T-cell (primary cell): ENCODE results near the gene A2M. TPM values are rescaled to one million over a fixed set of nuclear protein-coding genes. Genes with fewer than 3 reads are reported as not detected.

Source experiments
- ATAC-seq, 4 experiments: fragments of 200-7000 bp in 3 of 4; fragments of 150-1000 bp in 1 of 4; cut with Tn5 transposase; replicated peaks in 1 of 4; 1 replicate in 3 of 4; 2 replicates in 1 of 4; pipeline ENCODE4 v1.10.0; 2021; ENCODE audit warnings: moderate library complexity in 3 of 4, mild to moderate bottlenecking in 2 of 4, moderate number of reproducible peaks in 1 of 4
- CTCF ChIA-PET, 2 donors: fragments of 300-600 bp; sonication (Branson Sonifier 250); formaldehyde crosslinking; loops; one replicate each; lab custom pipeline; 2022; ENCODE audit warnings: antibody characterized with exemption in 2 of 2; lab: Charles Lee
- POLR2A ChIA-PET, 2 donors: fragments of 300-600 bp; sonication (Branson Sonifier 250); formaldehyde crosslinking; loops; one replicate each; lab custom pipeline; 2022; ENCODE audit warnings: antibody characterized with exemption in 2 of 2; lab: Charles Lee
- DNase-seq, 35 experiments: peaks; one replicate each; pipeline versions ENCODE4 v3.0.0 to v3.0.0-alpha.2; 2013 to 2023
- H3K27ac ChIP-seq: one replicate; pipeline ENCODE4 v1.5.1; 2013; ENCODE audit warnings: low read length
- H3K27me3 ChIP-seq, 2 experiments: replicated peaks in 1 of 2; 1 replicate in 1 of 2; 2 replicates in 1 of 2; pipeline versions ENCODE4 v1.6.1 to v1.7.0; 2013; ENCODE audit warnings: low read length in 1 of 2, mixed read lengths in 1 of 2; ENCODE audit not compliant: control insufficient read depth in 2 of 2, insufficient read depth in 2 of 2; ENCODE audit errors: extremely low read depth in 1 of 2
- H3K36me3 ChIP-seq, 2 donors: 1 replicate in 1 of 2; 2 replicates in 1 of 2; pipeline versions ENCODE4 v1.6.1 to v1.7.0; 2013; ENCODE audit warnings: low read length in 1 of 2; ENCODE audit not compliant: control insufficient read depth in 2 of 2, insufficient read depth in 1 of 2; ENCODE audit errors: extremely low read depth in 1 of 2
- H3K4me1 ChIP-seq, 2 experiments: 1 replicate in 1 of 2; 2 replicates in 1 of 2; pipeline versions ENCODE4 v1.6.1 to v1.7.0; 2013; ENCODE audit warnings: low read length in 2 of 2, mixed read lengths in 1 of 2; ENCODE audit not compliant: insufficient read depth in 2 of 2, control insufficient read depth in 1 of 2; ENCODE audit errors: extremely low read depth in 1 of 2
- H3K4me3 ChIP-seq, 2 donors: 1 replicate in 1 of 2; 2 replicates in 1 of 2; pipeline versions ENCODE4 v1.5.1 to v1.7.0; 2013; ENCODE audit warnings: mild to moderate bottlenecking in 2 of 2, low read length in 1 of 2, moderate library complexity in 1 of 2; ENCODE audit not compliant: control insufficient read depth in 1 of 2; ENCODE audit errors: extremely low read depth in 1 of 2
- H3K9me3 ChIP-seq: 2 replicates; pipeline ENCODE4 v1.7.0; 2013
- H3K27ac Mint-ChIP-seq, 2 donors: one replicate each; pipeline ENCODE4 v1.8.0; 2020 to 2021; ENCODE audit warnings: mild to moderate bottlenecking in 2 of 2, mixed read lengths in 2 of 2
- H3K27me3 Mint-ChIP-seq, 2 donors: one replicate each; pipeline ENCODE4 v1.8.0; 2021 to 2022; ENCODE audit warnings: mixed read lengths in 2 of 2
- H3K36me3 Mint-ChIP-seq: one replicate; pipeline ENCODE4 v1.8.0; 2021; ENCODE audit warnings: mixed read lengths
- H3K4me1 Mint-ChIP-seq, 3 donors: one replicate each; pipeline ENCODE4 v1.8.0; 2020 to 2022; ENCODE audit warnings: mixed read lengths in 3 of 3, mild to moderate bottlenecking in 1 of 3
- H3K4me3 Mint-ChIP-seq, 3 donors: one replicate each; pipeline ENCODE4 v1.8.0; 2020 to 2022; ENCODE audit warnings: mild to moderate bottlenecking in 3 of 3, mixed read lengths in 3 of 3, moderate library complexity in 3 of 3
- H3K9me3 Mint-ChIP-seq, 3 donors: one replicate each; pipeline ENCODE4 v1.8.0; 2020 to 2022; ENCODE audit warnings: mixed read lengths in 3 of 3
- WGBS: methylation state at CpG from one replicate; pipeline ENCODE4 v1.1.5; 2013; ENCODE audit warnings: missing lambda C conversion rate; ENCODE audit not compliant: insufficient coverage; 5-methylcytosine and 5-hydroxymethylcytosine counted together
- total RNA-seq, 35 experiments: library from RNA in 6 of 35; stranded (reverse) in 6 of 35; fragments of 120-200 nt in 1 of 35; gene quantifications; one replicate each; pipeline versions ENCODE4 v1.2.1 to v1.2.4 and lab custom pipeline; 2013 to 2026

A2M gene
- 1 to 10 TPM in 3 of 5 donors, not detected in 2; 3.9 to 6.5 (median 4.9) TPM for total RNA-seq
- total RNA-seq (2013): 0.53 TPM
- 0 to 11.2 (median 0.09) reads per million in 29 experiments for total RNA-seq (lab: John Stamatoyannopoulos, UW)

- POLR2A ChIA-PET: no interaction called here
- Histone ChIP-seq H3K9me3 (no peaks in the 10 kb centered on the region), H3K27ac (no peak within 1 kb of the TSS), H3K36me3 (peaks cover 0 to 20% of the 10 kb centered on the region in 2 donors), H3K4me3 (no peak within 1 kb of the TSS), H3K27me3 (no peaks in the 10 kb centered on the region), H3K4me1 (peaks cover 2 to 5% of the 10 kb centered on the region in 2 experiments)
- no peak within 1 kb of the TSS for H3K4me3 Mint-ChIP-seq
- WGBS: 100% methylated on average over 4 of the region's 9 CpGs
- peaks cover 0 to 3% of the 10 kb centered on the region in 2 donors for H3K27me3 Mint-ChIP-seq
- H3K9me3 Mint-ChIP-seq: no peaks in the 10 kb centered on the region
- H3K27ac Mint-ChIP-seq: peak within 1 kb of the TSS; percentile 58 to 71
- DNase-seq (no peak), ATAC-seq (no peak)
- peaks cover 16 to 34% (median 22%) of the 10 kb centered on the region in 3 donors for H3K4me1 Mint-ChIP-seq
- CTCF ChIA-PET: interaction anchor here in 1 of 2 donors (0.9 kb wide), 1 partner anchor 25 kb away, joined by 3 read pairs; no protein-coding TSS in a partner anchor
- H3K36me3 Mint-ChIP-seq: peaks cover 34% of the 10 kb centered on the region
Observed at GRCh38 chr12:9115731-9116559, at the start of gene A2M. A2M (minus strand) TSS chr12:9115919; CDS start chr12:9115849, 70 bp downstream.

- Mint-ChIP-seq H3K4me1 (no peaks in the 10 kb centered on the region), H3K9me3 (no peaks in the 10 kb centered on the region), H3K4me3 (no peak overlapping the region), H3K27ac (no peak overlapping the region), H3K36me3 (peaks cover 63% of the 10 kb centered on the region), H3K27me3 (no peaks in the 10 kb centered on the region)
- 85% methylated on average over 3 of the region's 5 CpGs for WGBS
- no peak overlapping the region for H3K27ac ChIP-seq
- H3K36me3 ChIP-seq: peaks cover 0 to 8% of the 10 kb centered on the region in 2 donors
- ATAC-seq: no peak
- H3K27me3 ChIP-seq: no peaks in the 10 kb centered on the region
- DNase-seq: no peak
- ChIA-PET POLR2A (no interaction called here), CTCF (no interaction called here)
- H3K9me3 ChIP-seq: no peaks in the 10 kb centered on the region
- no peak overlapping the region for H3K4me3 ChIP-seq
- no peaks in the 10 kb centered on the region for H3K4me1 ChIP-seq
Observed at GRCh38 chr12:9163392-9163791, 47.7 kb upstream of the A2M start.

DNA sequence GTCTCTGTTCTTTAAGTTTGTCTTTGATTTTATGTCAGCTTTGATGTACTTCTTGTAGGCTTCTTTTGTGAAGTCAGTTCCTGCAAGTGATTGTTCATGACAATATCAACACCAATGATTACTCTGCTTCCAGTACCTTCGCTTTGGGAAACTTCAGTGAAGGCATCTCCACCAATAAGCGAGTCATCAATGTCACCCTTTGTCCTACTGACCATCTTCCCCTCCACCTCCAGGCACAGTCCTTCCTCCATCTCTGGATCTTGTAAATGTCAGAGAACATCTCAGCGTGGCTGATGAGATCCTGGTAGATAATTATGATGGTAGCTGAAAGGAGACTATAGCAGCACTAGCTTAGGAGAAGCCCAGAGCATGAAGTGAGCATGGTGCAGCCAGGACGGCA is 40.4 kb upstream of the A2M start:
- Mint-ChIP-seq H3K4me3 (no peak overlapping the region), H3K36me3 (peaks cover 72% of the 10 kb centered on the region), H3K9me3 (no peaks in the 10 kb centered on the region), H3K4me1 (peaks cover 0 to 2% (median 0%) of the 10 kb centered on the region in 3 donors), H3K27me3 (no peaks in the 10 kb centered on the region), H3K27ac (no peak overlapping the region)
- DNase-seq: no peak
- Histone ChIP-seq H3K27ac (no peak overlapping the region), H3K27me3 (no peaks in the 10 kb centered on the region), H3K4me3 (no peak overlapping the region), H3K4me1 (peaks cover 0 to 4% of the 10 kb centered on the region in 2 experiments), H3K9me3 (no peaks in the 10 kb centered on the region), H3K36me3 (peaks cover 0 to 12% of the 10 kb centered on the region in 2 donors)
- CTCF ChIA-PET: no interaction called here
- POLR2A ChIA-PET: no interaction called here
- 71% methylated on average over 1 of the region's 4 CpGs for WGBS
- no peak for ATAC-seq

GRCh38 chr12:9149372-9149771 is 33.7 kb upstream of the A2M start:
- no peaks in the 10 kb centered on the region for H3K27me3 ChIP-seq
- Mint-ChIP-seq H3K4me3 (no peak overlapping the region), H3K36me3 (peaks cover 69% of the 10 kb centered on the region), H3K9me3 (peaks cover 13 to 22% (median 14%) of the 10 kb centered on the region in 3 donors), H3K27me3 (no peaks in the 10 kb centered on the region), H3K27ac (no peak overlapping the region), H3K4me1 (peaks cover 0 to 13% (median 0%) of the 10 kb centered on the region in 3 donors)
- H3K4me1 ChIP-seq: no peaks in the 10 kb centered on the region
- H3K4me3 ChIP-seq: no peak overlapping the region
- peaks cover 3% of the 10 kb centered on the region for H3K9me3 ChIP-seq
- WGBS: 90% methylated on average over 2 of the region's 6 CpGs
- DNase-seq: no peak
- peaks cover 0 to 3% of the 10 kb centered on the region in 2 donors for H3K36me3 ChIP-seq
- no peak for ATAC-seq
- ChIA-PET CTCF (no interaction called here), POLR2A (no interaction called here)
- no peak overlapping the region for H3K27ac ChIP-seq

GRCh38 chr12:9148926-9149325 is 33.2 kb upstream of the A2M start:
- POLR2A ChIA-PET: no interaction called here
- Mint-ChIP-seq H3K27me3 (no peaks in the 10 kb centered on the region), H3K4me1 (peaks cover 0 to 13% (median 0%) of the 10 kb centered on the region in 3 donors), H3K36me3 (peaks cover 70% of the 10 kb centered on the region), H3K9me3 (peaks cover 14 to 27% (median 14%) of the 10 kb centered on the region in 3 donors), H3K4me3 (no peak overlapping the region), H3K27ac (no peak overlapping the region)
- Histone ChIP-seq H3K4me3 (no peak overlapping the region), H3K36me3 (peaks cover 0 to 3% of the 10 kb centered on the region in 2 donors), H3K9me3 (peaks cover 3% of the 10 kb centered on the region), H3K27ac (no peak overlapping the region), H3K27me3 (no peaks in the 10 kb centered on the region), H3K4me1 (no peaks in the 10 kb centered on the region)
- no CpG with 5 or more reads among the region's 2 CpGs for WGBS
- DNase-seq (no peak), ATAC-seq (no peak)
- CTCF ChIA-PET: no interaction called here

DNA sequence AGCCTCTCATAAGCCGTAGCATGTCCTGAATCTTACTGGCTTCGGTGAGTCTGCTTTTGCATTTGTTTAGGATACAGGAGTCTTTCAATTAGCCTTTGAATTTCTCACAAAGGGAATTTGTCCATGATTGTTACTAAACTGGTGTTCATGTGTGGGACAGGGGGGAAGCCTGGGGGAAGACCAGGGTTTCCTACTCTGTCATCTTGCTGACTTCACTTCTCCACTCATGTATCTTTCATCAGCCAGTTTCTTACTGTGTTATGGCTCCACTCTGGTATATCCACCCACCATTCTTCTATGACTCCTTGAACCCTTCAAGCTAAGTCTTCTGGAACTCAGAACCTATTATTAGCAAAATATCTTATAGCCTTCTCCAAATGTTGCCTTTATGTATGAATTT is 31.7 kb upstream of the A2M start:
- H3K27ac ChIP-seq: no peak overlapping the region
- no peaks in the 10 kb centered on the region for H3K27me3 ChIP-seq
- Mint-ChIP-seq H3K9me3 (peaks cover 16 to 34% (median 17%) of the 10 kb centered on the region in 3 donors), H3K4me1 (peaks cover 0 to 16% (median 0%) of the 10 kb centered on the region in 3 donors), H3K27ac (peak overlapping the region in 1 of 2 donors; percentile 29), H3K27me3 (peaks cover 0 to 5% of the 10 kb centered on the region in 2 donors), H3K4me3 (no peak overlapping the region), H3K36me3 (peaks cover 67% of the 10 kb centered on the region)
- ATAC-seq: no peak
- no peak overlapping the region for H3K4me3 ChIP-seq
- ChIA-PET CTCF (no interaction called here), POLR2A (no interaction called here)
- peaks cover 3% of the 10 kb centered on the region for H3K9me3 ChIP-seq
- WGBS: 92% methylated on average over 2 of the region's 2 CpGs
- H3K36me3 ChIP-seq: peaks cover 0 to 3% of the 10 kb centered on the region in 2 donors
- H3K4me1 ChIP-seq: no peaks in the 10 kb centered on the region
- no peak for DNase-seq
